Aorta (tissue), 5 donors: ENCODE measurements around the gene ACR. TPM values are rescaled to one million over a fixed set of nuclear protein-coding genes. Genes with fewer than 3 reads are reported as not detected.

Source experiments
- ATAC-seq: fragments of 200-7000 bp; cut with Tn5 transposase; one replicate; pipeline ENCODE4 v1.9.1; 2022; ENCODE audit warnings: moderate library complexity; ENCODE audit not compliant: low FRiP score
- DNase-seq, 2 donors: peaks; one replicate each; pipeline ENCODE4 v3.0.0-alpha.2; 2020
- H3K27ac ChIP-seq, 2 donors: one replicate each; pipeline ENCODE4 v1.5.1; 2013; ENCODE audit warnings: low read length in 2 of 2, mild to moderate bottlenecking in 2 of 2, moderate library complexity in 2 of 2, control low read depth in 1 of 2, inconsistent platforms in 1 of 2, low read depth in 1 of 2
- H3K27me3 ChIP-seq, 2 donors: one replicate each; pipeline ENCODE4 v1.6.1; 2013; ENCODE audit warnings: control low read depth in 1 of 2, low read length in 1 of 2, mild to moderate bottlenecking in 1 of 2, moderate library complexity in 1 of 2; ENCODE audit not compliant: insufficient read depth in 2 of 2, control insufficient read depth in 1 of 2
- H3K36me3 ChIP-seq, 2 donors: one replicate each; pipeline ENCODE4 v1.6.1; 2013; ENCODE audit warnings: control low read depth in 1 of 2, low read length in 1 of 2, mild to moderate bottlenecking in 1 of 2; ENCODE audit not compliant: insufficient read depth in 2 of 2, control insufficient read depth in 1 of 2
- H3K4me1 ChIP-seq, 2 donors: one replicate each; pipeline ENCODE4 v1.6.1; 2013; ENCODE audit warnings: low read length in 2 of 2, control low read depth in 1 of 2, mild to moderate bottlenecking in 1 of 2, moderate library complexity in 1 of 2; ENCODE audit not compliant: insufficient read depth in 2 of 2, control insufficient read depth in 1 of 2
- H3K4me3 ChIP-seq, 2 donors: one replicate each; pipeline ENCODE4 v1.5.1; 2013; ENCODE audit warnings: low read length in 2 of 2, control low read depth in 1 of 2, mild to moderate bottlenecking in 1 of 2
- H3K9me3 ChIP-seq: one replicate; pipeline ENCODE4 v1.6.1; 2013; ENCODE audit warnings: mild to moderate bottlenecking, low read length; ENCODE audit not compliant: control insufficient read depth
- WGBS, 2 donors: extraction: QIAGEN DNeasy Blood & Tissue Kit; methylation state at CpG; one replicate each; pipeline ENCODE4 v1.1.7; 2013; 5-methylcytosine and 5-hydroxymethylcytosine counted together
- intact Hi-C, 2 donors: fragments of 100-400 bp; cut with DNase I; formaldehyde crosslinking; loops; one replicate each; pipeline versions ENCODE4 v1.14.2 to v1.15.0; 2022
- polyA plus RNA-seq, 2 donors: library from polyadenylated mRNA; stranded (reverse); fragments of 200-250 nt; gene quantifications; one replicate each; pipeline ENCODE4 v1.2.3, GENCODE V29; 2013
- total RNA-seq, 2 donors: library from RNA; stranded (reverse); fragmentation: NEBNext Ultra II Directional; extraction: Animal tissue kit (Norgen Biotek cat#: 25700); gene quantifications; one replicate each; pipeline ENCODE4 v1.2.1, GENCODE V29; 2021
- donor health status: healthy with polysubstance abuse.
- donor health status: Bipolar disorder and iron deficiency.
- donor health status: DM: no; HTN: no; CAD: no.
- donor health status: DM: no; HTN: no; CAD: no.
- donor health status: DM: yes; HTN: yes; CAD: no.

The ACR gene
- total and polyA plus RNA-seq, 4 donors, result 1.6 to 1.8 TPM; not detected in 2

- DNase-seq, result peak; percentile 18 to 31
- H3K4me3 ChIP-seq, result no peak overlapping the region
- H3K9me3 ChIP-seq, result no peaks in the 10 kb centered on the region
- no peak for ATAC-seq
- H3K27ac ChIP-seq, result no peak overlapping the region
- no peaks in the 10 kb centered on the region for H3K27me3 ChIP-seq
- intact Hi-C loops, result no loop called here
- H3K36me3 ChIP-seq, result no peaks in the 10 kb centered on the region
- no peaks in the 10 kb centered on the region for H3K4me1 ChIP-seq
- 94 to 96% methylated on average over 14 of the region's 14 CpGs for WGBS, 2 donors
These were observed 31.4 kb upstream of the ACR start for GRCh38 chr22:50706481-50707125.

DNA sequence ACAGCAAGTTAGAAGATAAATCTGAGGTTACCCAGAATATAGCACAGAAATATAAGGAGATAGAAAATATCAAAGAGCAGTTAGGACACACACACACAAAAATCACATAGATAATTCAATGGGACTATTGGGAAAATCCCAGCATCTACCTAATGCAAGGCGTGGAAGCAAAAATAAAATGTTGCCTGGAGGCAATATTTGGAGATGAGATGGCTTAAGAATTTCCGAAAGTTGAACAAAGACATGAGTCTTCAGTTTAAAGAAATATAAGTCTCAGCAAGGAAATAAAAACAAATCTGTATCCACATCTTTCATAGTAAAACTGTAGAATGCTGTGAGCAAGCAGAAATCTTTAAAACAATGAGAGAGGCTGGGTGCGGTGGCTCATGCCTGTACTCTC is 29.5 kb upstream of the ACR start:
- WGBS, 2 donors, result 95 to 97% methylated on average over 3 of the region's 3 CpGs
- no peak overlapping the region for H3K27ac ChIP-seq
- intact Hi-C loops, result no loop called here
- no peaks in the 10 kb centered on the region for H3K36me3 ChIP-seq
- no peaks in the 10 kb centered on the region for H3K27me3 ChIP-seq
- H3K4me1 ChIP-seq, result no peaks in the 10 kb centered on the region
- no peak overlapping the region for H3K4me3 ChIP-seq
- no peak for ATAC-seq
- DNase-seq, result no peak
- H3K9me3 ChIP-seq, result no peaks in the 10 kb centered on the region

- peak in 1 of 2 donors; percentile 11 for DNase-seq
- H3K4me3 ChIP-seq, result no peak overlapping the region
- no peaks in the 10 kb centered on the region for H3K4me1 ChIP-seq
- H3K27me3 ChIP-seq, result no peaks in the 10 kb centered on the region
- H3K27ac ChIP-seq, result no peak overlapping the region
- H3K36me3 ChIP-seq, result no peaks in the 10 kb centered on the region
- ATAC-seq, result no peak
- no peaks in the 10 kb centered on the region for H3K9me3 ChIP-seq
- WGBS, 2 donors, result 92 to 94% methylated on average over 6 of the region's 6 CpGs
- intact Hi-C loops, result no loop called here
These were observed 29.0 kb upstream of the ACR start for GRCh38 chr22:50708996-50709395.

- Histone ChIP-seq H3K36me3 (no peaks in the 10 kb centered on the region), H3K27me3 (no peaks in the 10 kb centered on the region), H3K9me3 (no peaks in the 10 kb centered on the region), H3K4me1 (no peaks in the 10 kb centered on the region), H3K4me3 (no peak overlapping the region), H3K27ac (no peak overlapping the region)
- intact Hi-C loops, result no loop called here
- WGBS, 2 donors, result 78% methylated on average over 6 of the region's 6 CpGs
- ATAC-seq (no peak), DNase-seq (peak in 1 of 2 donors; percentile 64)
These were observed 27.8 kb upstream of the ACR start for GRCh38 chr22:50710221-50710620.

DNA sequence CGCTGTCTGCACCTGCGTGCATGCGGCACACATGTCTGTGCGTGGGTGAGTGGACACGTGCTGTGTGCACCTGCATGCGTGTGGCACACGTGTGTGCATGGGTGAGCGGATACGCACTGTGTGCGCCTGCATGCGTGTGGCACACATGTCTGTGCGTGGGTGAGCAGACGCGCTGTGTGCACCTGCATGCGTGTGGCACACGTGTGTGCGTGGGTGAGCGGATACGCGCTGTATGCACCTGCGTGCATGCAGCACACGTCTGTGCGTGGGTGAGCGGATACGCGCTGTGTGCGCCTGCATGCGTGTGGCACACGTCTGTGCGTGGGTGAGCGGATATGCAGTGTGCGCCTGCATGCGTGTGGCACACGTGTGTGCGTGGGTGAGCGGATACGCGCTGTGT is 27.1 kb upstream of the ACR start:
- WGBS, 2 donors, result 97 to 98% methylated on average over 38 of the region's 38 CpGs
- intact Hi-C loops, result no loop called here

DNA sequence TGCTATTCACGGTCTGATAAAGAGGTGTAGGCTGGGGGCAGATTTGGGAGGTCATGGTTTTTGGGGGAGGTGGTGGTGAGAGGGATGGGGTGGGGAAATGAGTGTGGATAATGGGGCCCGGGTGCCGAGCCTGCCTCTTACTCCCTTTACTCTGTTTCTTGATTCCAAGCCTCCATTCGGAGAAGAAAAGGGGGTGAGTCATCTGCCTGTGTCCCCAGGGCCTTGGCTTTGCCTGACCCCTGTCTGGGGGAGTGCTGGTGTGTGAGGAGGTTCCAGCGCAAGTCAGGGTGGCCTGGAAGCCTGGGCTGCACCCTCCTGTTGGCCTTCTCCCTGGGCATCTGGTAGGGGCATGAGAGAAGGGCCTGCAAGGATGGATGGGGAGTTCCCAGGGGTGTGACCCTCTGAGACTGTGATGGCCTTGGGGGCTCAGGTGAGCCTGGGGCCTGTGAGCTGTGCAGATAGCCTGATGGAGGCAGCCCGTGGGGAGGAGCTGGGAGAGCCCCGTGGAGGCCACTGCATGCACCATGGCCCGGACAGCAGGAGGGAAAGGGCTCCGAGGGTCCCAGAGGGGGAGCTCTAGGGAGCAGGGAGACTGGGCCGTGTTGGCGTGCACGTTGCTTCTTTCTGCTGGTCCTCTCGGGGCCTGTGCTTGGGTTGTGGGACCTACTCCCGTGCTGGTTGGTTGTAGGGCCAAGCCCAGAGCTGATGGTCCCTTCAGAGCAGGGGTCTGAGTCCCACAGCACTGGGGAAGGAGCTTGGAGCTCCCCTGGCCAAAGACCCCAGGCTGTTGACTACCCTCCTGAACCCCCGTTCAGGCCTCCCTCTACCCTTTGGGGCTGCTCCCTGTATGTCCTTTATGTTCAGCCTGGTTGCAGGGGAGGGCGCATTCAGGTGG is 26.3 kb upstream of the ACR start:
- intact Hi-C loops, result no loop called here

More for the DNA sequence above, 27.1 kb upstream of the ACR start:
- Histone ChIP-seq H3K27me3 (no peaks in the 10 kb centered on the region), H3K4me1 (no peaks in the 10 kb centered on the region), H3K9me3 (no peaks in the 10 kb centered on the region), H3K4me3 (no peak overlapping the region), H3K27ac (no peak overlapping the region), H3K36me3 (no peaks in the 10 kb centered on the region)
- DNase-seq, result peak in 1 of 2 donors; percentile 59
- ATAC-seq, result no peak

GRCh38 chr22:50712341-50713007 is 25.5 kb upstream of the ACR start:
- ATAC-seq (no peak), DNase-seq (peak in 1 of 2 donors; percentile 42)
- Histone ChIP-seq H3K27me3 (no peaks in the 10 kb centered on the region), H3K4me1 (no peaks in the 10 kb centered on the region), H3K4me3 (no peak overlapping the region), H3K36me3 (no peaks in the 10 kb centered on the region), H3K9me3 (peaks cover under 1% of the 10 kb centered on the region), H3K27ac (no peak overlapping the region)
- WGBS, 2 donors, result 79 to 81% methylated on average over 9 of the region's 9 CpGs
- intact Hi-C loops, result no loop called here

More for the DNA sequence above, 26.3 kb upstream of the ACR start:
- no peaks in the 10 kb centered on the region for H3K9me3 ChIP-seq
- 81 to 85% methylated on average over 16 of the region's 16 CpGs for WGBS, 2 donors
- no peak for ATAC-seq
- DNase-seq, result peak in 1 of 2 donors; percentile 55
- no peaks in the 10 kb centered on the region for H3K4me1 ChIP-seq
- H3K27ac ChIP-seq, result no peak overlapping the region
- H3K36me3 ChIP-seq, result no peaks in the 10 kb centered on the region
- H3K4me3 ChIP-seq, result no peak overlapping the region
- H3K27me3 ChIP-seq, result no peaks in the 10 kb centered on the region

GRCh38 chr22:50713008-50713385 is 25.0 kb upstream of the ACR start:
- peak in 1 of 2 donors; percentile 50 for DNase-seq
- no peaks in the 10 kb centered on the region for H3K4me1 ChIP-seq
- ATAC-seq, result no peak
- intact Hi-C loops, result no loop called here
- WGBS, 2 donors, result 75 to 81% methylated on average over 13 of the region's 13 CpGs
- no peak overlapping the region for H3K27ac ChIP-seq
- H3K9me3 ChIP-seq, result peaks cover 2% of the 10 kb centered on the region
- no peak overlapping the region for H3K4me3 ChIP-seq
- no peaks in the 10 kb centered on the region for H3K36me3 ChIP-seq
- H3K27me3 ChIP-seq, result no peaks in the 10 kb centered on the region
